ENCODE data around the gene TGFBR2. TPM values are rescaled to one million over a fixed set of nuclear protein-coding genes. Genes with fewer than 3 reads are reported as not detected.

The TGFBR2 gene
- total and polyA plus RNA-seq, 10 of the 15 experiments (the other 5 are each of a cell fraction or from before 2014, with no cell fraction given), result 0.02 to 0.98 (median 0.18) TPM; not detected in 1

DNA sequence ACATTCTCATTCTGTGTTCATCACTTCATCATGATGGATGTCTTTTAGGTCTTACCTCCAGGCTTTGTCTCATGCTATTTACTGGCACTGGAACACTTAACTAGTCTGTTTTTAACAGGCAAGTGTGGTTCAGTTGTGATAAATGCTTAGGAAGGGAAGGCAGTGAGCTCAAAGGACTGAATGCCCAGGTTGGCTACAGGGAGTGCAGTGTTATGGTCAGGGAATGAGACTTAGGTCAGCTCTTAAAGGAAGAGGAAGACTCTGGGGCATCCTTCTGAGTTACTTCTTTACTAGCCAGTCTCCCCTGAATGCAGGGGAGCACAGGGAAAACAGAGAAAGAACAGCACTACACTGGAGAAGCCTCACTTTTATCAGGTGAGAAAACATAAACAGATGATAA, 72.6 kb downstream of the TGFBR2 start:
- H3K79me2 ChIP-seq (ENCODE audit: control insufficient read depth, insufficient read depth, low read length), result no peaks in the 10 kb centered on the region
- H3K9ac ChIP-seq (ENCODE audit: control insufficient read depth, insufficient read depth, low read length), result no peak overlapping the region
- no peak overlapping the region for H2AFZ ChIP-seq (ENCODE audit: control insufficient read depth, low read depth, low read length)
- SMC1A ChIA-PET (ENCODE audit: uncharacterized antibody, unreplicated experiment), result interaction anchor here (1.2 kb wide), 1 partner anchor 18 kb away, joined by 3 read pairs; no protein-coding TSS in a partner anchor
- CTCF ChIA-PET, result interaction anchor here (0.9 to 2.3 kb wide), 2 partner anchors 14 to 20 kb away, joined by 5 to 14 read pairs; no protein-coding TSS in a partner anchor
- no peaks in the 10 kb centered on the region for H3K36me3 ChIP-seq (ENCODE audit: control insufficient read depth in 2 of 2, insufficient read depth in 2 of 2, low read length in 1 of 2)
- no peaks in the 10 kb centered on the region; a peak in 1 of 4 replicates for H3K27me3 ChIP-seq (replicated peaks in 1 of 2; ENCODE audit: control insufficient read depth in 2 of 2, insufficient read depth in 2 of 2, low read length in 1 of 2)
- intact Hi-C loops (cut with micrococcal nuclease; ENCODE audit: unreplicated experiment) (no loop called here), in situ Hi-C loops (cut with MboI) (no loop called here)
- RAD21 ChIA-PET (ENCODE audit: unreplicated experiment), result no interaction called here
- no peak for DNase-seq (ENCODE audit: low read depth, low spot score)
- BruUV-seq (replicated peaks), result no TSS peak
- H3K27ac ChIP-seq (ENCODE audit: control insufficient read depth, insufficient read depth), result no peak overlapping the region
- POLR2A ChIA-PET, result interaction anchor here (0.6 to 0.7 kb wide), 3 partner anchors 18 to 1444 kb away, joined by 3 to 5 read pairs (median 3); no protein-coding TSS in a partner anchor
- ATAC-seq, result no peak
- no peaks in the 10 kb centered on the region; the same call in 2 of the 3 replicates for H3K9me3 ChIP-seq (replicated peaks; ENCODE audit: control insufficient read depth, insufficient read depth, low read length)
- H3K4me1 ChIP-seq (ENCODE audit: control insufficient read depth, insufficient read depth, low read length), result no peaks in the 10 kb centered on the region; the same call in 1 of the 2 replicates
- no peak for TF ChIP-seq NR2C1 (IDR thresholded peaks at IDR 0.05)
- TF ChIP-seq, protein P1, sequence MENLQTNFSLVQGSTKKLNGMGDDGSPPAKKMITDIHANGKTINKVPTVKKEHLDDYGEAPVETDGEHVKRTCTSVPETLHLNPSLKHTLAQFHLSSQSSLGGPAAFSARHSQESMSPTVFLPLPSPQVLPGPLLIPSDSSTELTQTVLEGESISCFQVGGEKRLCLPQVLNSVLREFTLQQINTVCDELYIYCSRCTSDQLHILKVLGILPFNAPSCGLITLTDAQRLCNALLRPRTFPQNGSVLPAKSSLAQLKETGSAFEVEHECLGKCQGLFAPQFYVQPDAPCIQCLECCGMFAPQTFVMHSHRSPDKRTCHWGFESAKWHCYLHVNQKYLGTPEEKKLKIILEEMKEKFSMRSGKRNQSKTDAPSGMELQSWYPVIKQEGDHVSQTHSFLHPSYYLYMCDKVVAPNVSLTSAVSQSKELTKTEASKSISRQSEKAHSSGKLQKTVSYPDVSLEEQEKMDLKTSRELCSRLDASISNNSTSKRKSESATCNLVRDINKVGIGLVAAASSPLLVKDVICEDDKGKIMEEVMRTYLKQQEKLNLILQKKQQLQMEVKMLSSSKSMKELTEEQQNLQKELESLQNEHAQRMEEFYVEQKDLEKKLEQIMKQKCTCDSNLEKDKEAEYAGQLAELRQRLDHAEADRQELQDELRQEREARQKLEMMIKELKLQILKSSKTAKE (IDR thresholded peaks at IDR 0.05; ENCODE audit: low read depth, poor library complexity, severe bottlenecking), result no peak
- no peak for TF ChIP-seq SIN3A (IDR thresholded peaks at IDR 0.05; ENCODE audit: low read depth, low read length)
- TF ChIP-seq IKZF2 (IDR thresholded peaks at IDR 0.05), result no peak
- no peak for TF ChIP-seq JUND (IDR thresholded peaks at IDR 0.05; ENCODE audit: low read depth, low read length)
- H3K4me2 ChIP-seq (ENCODE audit: control insufficient read depth, insufficient read depth), result no peak overlapping the region
- H3K4me3 ChIP-seq, result no peak overlapping the region
- no peaks in the 10 kb centered on the region for H4K20me1 ChIP-seq (ENCODE audit: control insufficient read depth, insufficient read depth)
- FAIRE-seq, result no peak
